SK-N-SH (cell line): ENCODE results near the gene SHD. TPM values are rescaled to one million over a fixed set of nuclear protein-coding genes. Genes with fewer than 3 reads are reported as not detected.
"Not testable (repeated sequence)": the region's sequence is repeated elsewhere in the genome, so short reads cannot be mapped to it uniquely, and the experiment has no call there.

Experiments used
- CTCF ChIA-PET: fragments of 300-600, 350-600 bp; formaldehyde crosslinking; extraction: SDS; loops from one replicate; lab custom pipeline; 2021; lab: Yijun Ruan, JAX
- POLR2A ChIA-PET: fragments of 350-600 bp; sonication (Branson Sonifier 250); formaldehyde crosslinking; extraction: SDS; loops from one replicate; lab custom pipeline; 2020; ENCODE audit warnings: antibody characterized with exemption, inconsistent platforms; lab: Yijun Ruan, JAX
- DNase-seq: peaks from one replicate; pipeline ENCODE4 v3.0.0; 2012
- H2AFZ ChIP-seq: fragments of 200-600 bp; sonication (generic); 2 replicates; pipeline ENCODE4 v1.8.1; 2016; ENCODE audit warnings: antibody characterized with exemption, mild to moderate bottlenecking, low read depth
- H3F3A ChIP-seq: fragments of 200-600 bp; sonication (generic); replicated peaks from 2 replicates; pipeline ENCODE3; 2016; ENCODE audit warnings: antibody characterized with exemption, mild to moderate bottlenecking; ENCODE audit not compliant: insufficient read depth
- H3K27ac ChIP-seq, 2 experiments: fragments of 200-500 bp in 1 of 2; fragments of 200-600 bp in 1 of 2; sonication (Bioruptor generic) in 1 of 2; sonication (generic), shearing (Covaris generic) in 1 of 2; 2 replicates each; pipeline versions ENCODE4 v1.5.1 to v1.6.1; 2014 to 2016; ENCODE audit warnings: low read depth in 2 of 2, inconsistent platforms in 1 of 2, low read length in 1 of 2, mild to moderate bottlenecking in 1 of 2, mixed read lengths in 1 of 2
- H3K27me3 ChIP-seq: fragments of 200-600 bp; sonication (generic), shearing (Covaris generic); 2 replicates; pipeline ENCODE4 v1.6.1; 2016; ENCODE audit warnings: mixed run types; ENCODE audit not compliant: insufficient read depth
- H3K36me3 ChIP-seq, 2 experiments: fragments of 200-500 bp in 1 of 2; fragments of 200-600 bp in 1 of 2; sonication (Bioruptor generic) in 1 of 2; sonication (generic) in 1 of 2; replicated peaks in 1 of 2; 2 replicates each; pipeline versions ENCODE3 to v1.5.1; 2014 to 2016; ENCODE audit warnings: low read length in 1 of 2, mild to moderate bottlenecking in 1 of 2; ENCODE audit not compliant: insufficient read depth in 2 of 2, control insufficient read depth in 1 of 2
- H3K4me1 ChIP-seq, 2 experiments: fragments of 200-500 bp in 1 of 2; fragments of 200-600 bp in 1 of 2; sonication (Bioruptor generic) in 1 of 2; sonication (generic), shearing (Covaris generic) in 1 of 2; 2 replicates each; pipeline versions ENCODE4 v1.5.1 to v1.6.1; 2014 to 2016; ENCODE audit warnings: low read depth in 1 of 2, low read length in 1 of 2, mixed run types in 1 of 2; ENCODE audit not compliant: insufficient read depth in 2 of 2, control insufficient read depth in 1 of 2
- H3K4me2 ChIP-seq: fragments of 200-600 bp; sonication (generic), shearing (Covaris generic); 2 replicates; pipeline ENCODE4 v1.6.1; 2017; ENCODE audit warnings: mixed run types
- H3K4me3 ChIP-seq, 2 experiments: fragments of 200-500 bp in 1 of 2; fragments of 200-600 bp in 1 of 2; sonication (Bioruptor generic) in 1 of 2; sonication (generic), shearing (Covaris generic) in 1 of 2; 2 replicates each; pipeline versions ENCODE4 v1.5.1 to v1.8.1; 2014 to 2016; ENCODE audit warnings: low read depth in 2 of 2, inconsistent platforms in 1 of 2, low read length in 1 of 2, mild to moderate bottlenecking in 1 of 2, mixed read lengths in 1 of 2, moderate library complexity in 1 of 2
- H3K79me2 ChIP-seq: fragments of 200-600 bp; sonication (generic); 2 replicates; pipeline ENCODE4 v1.8.1; 2017; ENCODE audit warnings: mild to moderate bottlenecking; ENCODE audit not compliant: insufficient read depth
- H3K9ac ChIP-seq: fragments of 200-600 bp; sonication (generic); 2 replicates; pipeline ENCODE4 v1.6.1; 2017; ENCODE audit warnings: mixed run types
- H3K9me2 ChIP-seq: fragments of 200-600 bp; sonication (generic); 2 replicates; pipeline ENCODE4 v1.6.1; 2017; ENCODE audit warnings: mixed run types
- H3K9me3 ChIP-seq: fragments of 200-600 bp; sonication (generic); 2 replicates; pipeline ENCODE4 v1.6.1; 2017; ENCODE audit warnings: mixed run types, mild to moderate bottlenecking, moderate library complexity
- H4K20me1 ChIP-seq: fragments of 200-600 bp; sonication (generic); 2 replicates; pipeline ENCODE4 v1.6.1; 2017; ENCODE audit warnings: mild to moderate bottlenecking, mixed run types; ENCODE audit not compliant: insufficient read depth
- ELF1 ChIP-seq: IDR thresholded peaks from 2 replicates; pipeline ENCODE4 v1.4.0; 2012
- FOSL2 ChIP-seq: IDR thresholded peaks from 2 replicates; pipeline ENCODE4 v1.4.0; 2012; ENCODE audit warnings: low read depth, mild to moderate bottlenecking, moderate library complexity, borderline replicate concordance
- FOXJ3 ChIP-seq: sonication (generic); formaldehyde crosslinking; IDR thresholded peaks from 2 replicates; pipeline ENCODE4 v1.5.1; 2020; ENCODE audit warnings: mild to moderate bottlenecking, missing genetic modification reagents
- FOXM1 ChIP-seq: IDR thresholded peaks from 2 replicates; pipeline ENCODE4 v1.4.0; 2012; ENCODE audit warnings: low read depth, mild to moderate bottlenecking
- GABPA ChIP-seq: IDR thresholded peaks from 2 replicates; pipeline ENCODE4 v1.4.0; 2012; ENCODE audit warnings: low read depth, mild to moderate bottlenecking
- JUND ChIP-seq: IDR thresholded peaks from 2 replicates; pipeline ENCODE4 v1.4.0; 2012
- NFIC ChIP-seq: IDR thresholded peaks from 2 replicates; pipeline ENCODE4 v1.4.0; 2012; ENCODE audit warnings: borderline replicate concordance
- NRF1 ChIP-seq: IDR thresholded peaks from 2 replicates; pipeline ENCODE4 v1.6.1; 2012; ENCODE audit warnings: low read depth, mild to moderate bottlenecking, low read length
- RAD21 ChIP-seq: IDR thresholded peaks from 2 replicates; pipeline ENCODE4 v1.6.1; 2012; ENCODE audit warnings: mild to moderate bottlenecking, low read length
- RFX5 ChIP-seq: IDR thresholded peaks from 2 replicates; pipeline ENCODE4 v1.6.1; 2012; ENCODE audit warnings: mild to moderate bottlenecking, improper control_type of control experiment, low read length
- SMC3 ChIP-seq: IDR thresholded peaks from 2 replicates; pipeline ENCODE4 v1.6.1; 2012; ENCODE audit warnings: low read depth, low read length, improper control_type of control experiment
- TAF1 ChIP-seq: IDR thresholded peaks from 2 replicates; pipeline ENCODE4 v1.6.1; 2012; ENCODE audit warnings: low read depth, mild to moderate bottlenecking, low read length, moderate library complexity, borderline replicate concordance
- WGBS: methylation state at CpG from one replicate; pipeline ENCODE4 v1.1.6; 2017; ENCODE audit warnings: low lambda C conversion rate; 5-methylcytosine and 5-hydroxymethylcytosine counted together
- polyA plus RNA-seq, 3 experiments: library from polyadenylated mRNA; depleted of rRNA; stranded (reverse); fragments of >200 nt; gene quantifications; 2 replicates each; pipeline ENCODE4 v1.2.3, GENCODE V29; 2012
- TF ChIP-seq, protein P1 (sequence below): IDR thresholded peaks from 2 replicates; pipeline ENCODE4 v1.6.1; 2012; ENCODE audit warnings: mild to moderate bottlenecking, low read depth, low read length, moderate library complexity
- TF ChIP-seq, protein P2 (sequence below): IDR thresholded peaks from 2 replicates; pipeline ENCODE4 v1.4.0; 2012; ENCODE audit warnings: low read depth
- TF ChIP-seq, protein P3 (sequence below): IDR thresholded peaks from 2 replicates; pipeline ENCODE4 v1.4.0; 2012; ENCODE audit warnings: low read depth, borderline replicate concordance
- TF ChIP-seq, protein P4 (sequence below): fragments of 150-350 bp; IDR thresholded peaks from 2 replicates; pipeline ENCODE4 v1.6.1; 2017; ENCODE audit warnings: antibody characterized with exemption, low read length, low read depth, borderline replicate concordance
- TF ChIP-seq, protein P5 (sequence below): IDR thresholded peaks from 2 replicates; pipeline ENCODE4 v1.4.0; 2012; ENCODE audit warnings: low read depth, borderline replicate concordance

SHD gene
- polyA plus RNA-seq, 1 of the 3 experiments (the other 2 are of a cell fraction): 3.1 TPM

DNA sequence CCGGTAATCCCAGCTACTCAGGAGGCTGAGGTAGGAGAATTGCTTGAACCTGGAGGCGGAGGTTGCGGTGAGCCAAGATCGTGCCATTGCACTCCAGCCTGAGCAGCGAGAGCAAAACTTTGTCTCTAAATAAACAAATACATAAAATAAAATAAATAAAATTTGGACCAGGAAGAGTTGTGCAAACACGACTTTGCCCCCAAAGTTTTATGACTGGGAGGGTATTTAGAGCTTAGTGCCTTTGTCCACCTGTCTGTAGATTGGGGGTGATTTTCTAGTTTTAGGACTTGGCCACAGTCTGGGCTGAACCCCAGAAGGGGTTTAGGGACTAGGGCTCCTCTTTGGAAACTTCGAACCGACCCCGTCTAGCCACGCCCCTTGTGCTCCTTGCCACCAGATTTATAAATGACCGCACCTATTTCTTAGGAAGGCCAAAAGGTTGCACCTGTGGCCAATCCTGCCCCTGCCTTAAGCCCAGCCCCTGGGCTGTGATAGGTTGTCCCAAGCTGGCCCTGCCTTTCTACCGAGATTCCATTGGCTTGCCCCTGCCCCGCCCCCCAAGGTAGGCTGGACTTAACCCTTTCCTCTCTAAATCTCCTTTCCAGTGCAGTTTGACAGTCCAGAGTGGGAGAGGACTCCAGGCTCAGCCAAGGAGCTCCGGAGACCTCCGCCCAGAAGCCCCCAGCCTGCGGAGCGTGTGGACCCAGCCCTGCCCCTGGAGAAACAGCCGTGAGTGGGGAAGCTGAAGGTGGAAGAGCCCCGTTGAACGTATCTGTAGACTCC is 5.3 kb downstream of the SHD start (continued):
- TF ChIP-seq, protein P1, sequence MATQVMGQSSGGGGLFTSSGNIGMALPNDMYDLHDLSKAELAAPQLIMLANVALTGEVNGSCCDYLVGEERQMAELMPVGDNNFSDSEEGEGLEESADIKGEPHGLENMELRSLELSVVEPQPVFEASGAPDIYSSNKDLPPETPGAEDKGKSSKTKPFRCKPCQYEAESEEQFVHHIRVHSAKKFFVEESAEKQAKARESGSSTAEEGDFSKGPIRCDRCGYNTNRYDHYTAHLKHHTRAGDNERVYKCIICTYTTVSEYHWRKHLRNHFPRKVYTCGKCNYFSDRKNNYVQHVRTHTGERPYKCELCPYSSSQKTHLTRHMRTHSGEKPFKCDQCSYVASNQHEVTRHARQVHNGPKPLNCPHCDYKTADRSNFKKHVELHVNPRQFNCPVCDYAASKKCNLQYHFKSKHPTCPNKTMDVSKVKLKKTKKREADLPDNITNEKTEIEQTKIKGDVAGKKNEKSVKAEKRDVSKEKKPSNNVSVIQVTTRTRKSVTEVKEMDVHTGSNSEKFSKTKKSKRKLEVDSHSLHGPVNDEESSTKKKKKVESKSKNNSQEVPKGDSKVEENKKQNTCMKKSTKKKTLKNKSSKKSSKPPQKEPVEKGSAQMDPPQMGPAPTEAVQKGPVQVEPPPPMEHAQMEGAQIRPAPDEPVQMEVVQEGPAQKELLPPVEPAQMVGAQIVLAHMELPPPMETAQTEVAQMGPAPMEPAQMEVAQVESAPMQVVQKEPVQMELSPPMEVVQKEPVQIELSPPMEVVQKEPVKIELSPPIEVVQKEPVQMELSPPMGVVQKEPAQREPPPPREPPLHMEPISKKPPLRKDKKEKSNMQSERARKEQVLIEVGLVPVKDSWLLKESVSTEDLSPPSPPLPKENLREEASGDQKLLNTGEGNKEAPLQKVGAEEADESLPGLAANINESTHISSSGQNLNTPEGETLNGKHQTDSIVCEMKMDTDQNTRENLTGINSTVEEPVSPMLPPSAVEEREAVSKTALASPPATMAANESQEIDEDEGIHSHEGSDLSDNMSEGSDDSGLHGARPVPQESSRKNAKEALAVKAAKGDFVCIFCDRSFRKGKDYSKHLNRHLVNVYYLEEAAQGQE: no peak
- TF ChIP-seq, protein P2, sequence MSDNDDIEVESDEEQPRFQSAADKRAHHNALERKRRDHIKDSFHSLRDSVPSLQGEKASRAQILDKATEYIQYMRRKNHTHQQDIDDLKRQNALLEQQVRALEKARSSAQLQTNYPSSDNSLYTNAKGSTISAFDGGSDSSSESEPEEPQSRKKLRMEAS: no peak
- TF ChIP-seq, protein P3, sequence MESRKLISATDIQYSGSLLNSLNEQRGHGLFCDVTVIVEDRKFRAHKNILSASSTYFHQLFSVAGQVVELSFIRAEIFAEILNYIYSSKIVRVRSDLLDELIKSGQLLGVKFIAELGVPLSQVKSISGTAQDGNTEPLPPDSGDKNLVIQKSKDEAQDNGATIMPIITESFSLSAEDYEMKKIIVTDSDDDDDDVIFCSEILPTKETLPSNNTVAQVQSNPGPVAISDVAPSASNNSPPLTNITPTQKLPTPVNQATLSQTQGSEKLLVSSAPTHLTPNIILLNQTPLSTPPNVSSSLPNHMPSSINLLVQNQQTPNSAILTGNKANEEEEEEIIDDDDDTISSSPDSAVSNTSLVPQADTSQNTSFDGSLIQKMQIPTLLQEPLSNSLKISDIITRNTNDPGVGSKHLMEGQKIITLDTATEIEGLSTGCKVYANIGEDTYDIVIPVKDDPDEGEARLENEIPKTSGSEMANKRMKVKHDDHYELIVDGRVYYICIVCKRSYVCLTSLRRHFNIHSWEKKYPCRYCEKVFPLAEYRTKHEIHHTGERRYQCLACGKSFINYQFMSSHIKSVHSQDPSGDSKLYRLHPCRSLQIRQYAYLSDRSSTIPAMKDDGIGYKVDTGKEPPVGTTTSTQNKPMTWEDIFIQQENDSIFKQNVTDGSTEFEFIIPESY: no peak
- no peak for TF ChIP-seq SMC3

DNA sequence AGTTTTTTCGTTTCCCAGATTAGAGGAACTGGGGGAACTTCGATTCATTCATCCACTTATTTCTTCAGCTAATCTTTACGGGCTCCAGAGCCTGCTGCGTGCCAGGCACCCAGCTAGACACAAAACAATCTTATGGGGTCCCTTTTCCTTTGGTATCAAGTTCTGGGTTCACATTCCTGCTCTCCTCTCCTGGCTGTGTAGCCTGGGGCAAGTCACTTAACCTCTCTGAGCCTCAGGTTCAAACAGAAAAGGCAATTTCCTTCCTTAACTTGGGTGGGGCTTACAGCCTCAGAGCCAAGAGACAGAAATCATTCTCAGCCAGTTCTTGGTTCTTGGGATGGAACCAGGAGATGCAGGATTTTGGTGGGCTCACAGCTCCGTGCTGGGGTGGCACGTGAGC is 5.9 kb downstream of the SHD start:
- Histone ChIP-seq H4K20me1 (no peaks in the 10 kb centered on the region), H3K36me3 (no peaks in the 10 kb centered on the region), H3F3A (no peaks in the 10 kb centered on the region), H3K4me1 (no peaks in the 10 kb centered on the region; a peak in 1 of 4 replicates), H2AFZ (no peak overlapping the region), H3K4me3 (no peak overlapping the region), H3K9ac (no peak overlapping the region), H3K27ac (no peak overlapping the region), H3K79me2 (no peaks in the 10 kb centered on the region), H3K9me2 (no peaks in the 10 kb centered on the region), H3K4me2 (no peak overlapping the region), H3K27me3 (peaks cover 6% of the 10 kb centered on the region), H3K9me3 (no peaks in the 10 kb centered on the region)
- TF ChIP-seq TAF1: no peak
- no peak for TF ChIP-seq ELF1
- TF ChIP-seq, protein P4, sequence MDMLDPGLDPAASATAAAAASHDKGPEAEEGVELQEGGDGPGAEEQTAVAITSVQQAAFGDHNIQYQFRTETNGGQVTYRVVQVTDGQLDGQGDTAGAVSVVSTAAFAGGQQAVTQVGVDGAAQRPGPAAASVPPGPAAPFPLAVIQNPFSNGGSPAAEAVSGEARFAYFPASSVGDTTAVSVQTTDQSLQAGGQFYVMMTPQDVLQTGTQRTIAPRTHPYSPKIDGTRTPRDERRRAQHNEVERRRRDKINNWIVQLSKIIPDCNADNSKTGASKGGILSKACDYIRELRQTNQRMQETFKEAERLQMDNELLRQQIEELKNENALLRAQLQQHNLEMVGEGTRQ: no peak
- TF ChIP-seq RAD21: no peak
- no peak for TF ChIP-seq FOXJ3 (CRISPR knock-in tag)
- TF ChIP-seq FOXM1: no peak
- no peak for TF ChIP-seq NFIC
- TF ChIP-seq JUND: no peak
- TF ChIP-seq FOSL2: no peak
- TF ChIP-seq RFX5: no peak
- TF ChIP-seq, protein P5, sequence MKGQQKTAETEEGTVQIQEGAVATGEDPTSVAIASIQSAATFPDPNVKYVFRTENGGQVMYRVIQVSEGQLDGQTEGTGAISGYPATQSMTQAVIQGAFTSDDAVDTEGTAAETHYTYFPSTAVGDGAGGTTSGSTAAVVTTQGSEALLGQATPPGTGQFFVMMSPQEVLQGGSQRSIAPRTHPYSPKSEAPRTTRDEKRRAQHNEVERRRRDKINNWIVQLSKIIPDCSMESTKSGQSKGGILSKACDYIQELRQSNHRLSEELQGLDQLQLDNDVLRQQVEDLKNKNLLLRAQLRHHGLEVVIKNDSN: no peak
- no peak for TF ChIP-seq NRF1
- TF ChIP-seq GABPA: no peak
- CTCF ChIA-PET: interaction anchor here (0.7 to 1.9 kb wide), 2 partner anchors 18 to 52 kb away, joined by 3 to 8 read pairs; no protein-coding TSS in a partner anchor
- 72% methylated on average over 6 of the region's 6 CpGs for WGBS
- POLR2A ChIA-PET: interaction anchor here (0.8 to 1.3 kb wide), 3 partner anchors 11 to 39 kb away, joined by 3 read pairs; no protein-coding TSS in a partner anchor
- DNase-seq: no peak

DNA sequence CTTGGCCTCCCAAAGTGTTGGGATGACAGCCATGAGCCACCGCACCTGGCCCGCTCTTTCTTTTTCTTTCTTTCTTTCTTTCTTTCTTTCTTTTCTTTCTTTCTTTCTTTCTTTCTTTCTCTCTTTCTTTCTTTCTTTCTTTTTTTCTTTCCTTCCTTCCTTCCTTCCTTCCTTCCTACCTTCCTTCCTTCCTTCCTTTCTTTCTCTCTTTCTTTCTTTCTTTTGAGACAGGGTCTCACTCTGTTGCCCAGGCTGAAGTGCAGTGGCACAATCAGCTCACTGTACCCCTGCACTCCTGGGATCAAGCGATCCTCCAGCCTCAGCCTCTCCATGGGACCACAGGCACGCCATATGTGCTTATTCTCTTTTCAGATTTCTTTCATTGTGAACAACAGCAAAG is 7.1 kb downstream of the SHD start:
- H3K9ac ChIP-seq, H3F3A ChIP-seq, H3K9me2 ChIP-seq, H3K4me1 ChIP-seq, H3K27me3 ChIP-seq, H4K20me1 ChIP-seq, H3K4me3 ChIP-seq, H3K36me3 ChIP-seq, H2AFZ ChIP-seq, H3K79me2 ChIP-seq, H3K27ac ChIP-seq, DNase-seq, CTCF ChIA-PET, H3K4me2 ChIP-seq, H3K9me3 ChIP-seq: not testable (repeated sequence)
- POLR2A ChIA-PET: interaction anchor here (0.9 to 1.2 kb wide), 2 partner anchors 20 to 38 kb away, joined by 3 read pairs; no protein-coding TSS in a partner anchor
- 79% methylated on average over 4 of the region's 4 CpGs for WGBS
